Psoas muscle (tissue), 8 donors: ENCODE data around the gene MBLAC2. TPM values are rescaled to one million over a fixed set of nuclear protein-coding genes. Genes with fewer than 3 reads are reported as not detected.

ENCODE experiments used
- ATAC-seq, 4 donors: fragments of 200-7000 bp; cut with Tn5 transposase; one replicate each; pipeline ENCODE4 v1.9.1; 2020; ENCODE audit warnings: moderate library complexity in 3 of 4, mild to moderate bottlenecking in 2 of 4
- DNase-seq, 2 donors: peaks; one replicate each; pipeline ENCODE4 v3.0.0-alpha.2; 2020
- H3K27ac ChIP-seq: fragments of 200-600 bp; one replicate; pipeline ENCODE4 v1.8.0; 2022
- H3K27me3 ChIP-seq, 3 donors: fragments of 200-600 bp in 1 of 3; one replicate each; pipeline versions ENCODE4 v1.6.1 to v1.8.0; 2013 to 2022; ENCODE audit warnings: low read length in 2 of 3, mild to moderate bottlenecking in 2 of 3, moderate library complexity in 1 of 3; ENCODE audit not compliant: insufficient read depth in 3 of 3
- H3K36me3 ChIP-seq, 2 donors: fragments of 200-600 bp in 1 of 2; one replicate each; pipeline versions ENCODE4 v1.6.1 to v1.8.0; 2013 to 2022; ENCODE audit warnings: low read depth in 1 of 2, mild to moderate bottlenecking in 1 of 2, moderate library complexity in 1 of 2; ENCODE audit not compliant: insufficient read depth in 1 of 2
- H3K4me1 ChIP-seq: fragments of 200-600 bp; one replicate; pipeline ENCODE4 v1.8.0; 2022
- H3K4me3 ChIP-seq: fragments of 200-600 bp; one replicate; pipeline ENCODE4 v1.8.0; 2022; ENCODE audit warnings: mild to moderate bottlenecking
- H3K9me3 ChIP-seq: fragments of 200-600 bp; one replicate; pipeline ENCODE4 v1.8.0; 2022
- WGBS, 3 donors: extraction: QIAGEN DNeasy Blood & Tissue Kit; methylation state at CpG; one replicate each; pipeline versions ENCODE4 v1.1.6 to v1.1.7; 2013; 5-methylcytosine and 5-hydroxymethylcytosine counted together
- intact Hi-C, 2 donors: fragments of 100-400 bp; cut with DNase I; formaldehyde crosslinking; loops; one replicate each; pipeline versions ENCODE4 v1.11.0 to v1.14.2; 2022
- polyA plus RNA-seq, 3 donors: library from polyadenylated mRNA; stranded (reverse); fragments of 200-250 nt; gene quantifications; one replicate each; pipeline ENCODE4 v1.2.3, GENCODE V29; 2013
- total RNA-seq, 4 donors: library from RNA; stranded (reverse); fragmentation: NEBNext Ultra II Directional in 2 of 4; extraction: Animal tissue kit (Norgen Biotek cat#: 25700) in 2 of 4; gene quantifications; one replicate each; pipeline versions ENCODE4 v1.2.1 to v1.2.4, GENCODE V29; 2021 to 2023
- TF ChIP-seq, protein P1 (sequence below): fragments of 200-600 bp; IDR thresholded peaks from one replicate; pipeline ENCODE4 v1.8.0; 2022; ENCODE audit warnings: antibody characterized with exemption
- donor health status: healthy with polysubstance abuse.
- donor health status: DM: no; HTN: no; CAD: no; lungs with moderate emphysema.
- donor health status: Bipolar disorder and iron deficiency.
- donor health status: healthy.
- donor health status: DM: yes; HTN: yes; CAD: no.
- donor health status: DM: no; HTN: no; CAD: no.
- donor health status: DM: no; HTN: no; CAD: no.
- donor health status: DM: yes; HTN: yes; CAD: no.

Gene MBLAC2
- total and polyA plus RNA-seq, 7 donors = 1.2 to 4.1 (median 2.5) TPM

DNA sequence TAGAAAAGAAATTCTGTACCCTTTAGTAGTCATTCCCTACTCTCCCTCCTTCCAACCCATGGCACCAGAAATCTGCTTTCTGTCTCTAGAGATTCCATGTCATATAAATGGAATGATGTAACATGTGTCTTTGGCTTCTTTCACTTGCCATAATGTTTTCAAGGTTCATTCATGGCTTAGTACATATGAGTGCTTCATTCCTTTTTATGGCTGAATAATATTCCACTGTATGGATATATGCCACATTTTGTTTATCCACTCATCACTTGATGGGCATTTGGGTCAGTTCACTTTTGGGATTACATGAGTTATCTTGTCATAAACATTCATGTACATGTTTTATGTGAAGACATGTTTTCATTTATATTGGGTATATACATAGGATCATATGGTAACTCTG lies 19.5 kb upstream of the MBLAC2 start:
- intact Hi-C loops = no loop called here
- Histone ChIP-seq H3K9me3 (peaks cover 5% of the 10 kb centered on the region), H3K27me3 (no peaks in the 10 kb centered on the region), H3K36me3 (no peaks in the 10 kb centered on the region), H3K4me1 (no peaks in the 10 kb centered on the region), H3K4me3 (no peak overlapping the region), H3K27ac (no peak overlapping the region)
- TF ChIP-seq, protein P1, sequence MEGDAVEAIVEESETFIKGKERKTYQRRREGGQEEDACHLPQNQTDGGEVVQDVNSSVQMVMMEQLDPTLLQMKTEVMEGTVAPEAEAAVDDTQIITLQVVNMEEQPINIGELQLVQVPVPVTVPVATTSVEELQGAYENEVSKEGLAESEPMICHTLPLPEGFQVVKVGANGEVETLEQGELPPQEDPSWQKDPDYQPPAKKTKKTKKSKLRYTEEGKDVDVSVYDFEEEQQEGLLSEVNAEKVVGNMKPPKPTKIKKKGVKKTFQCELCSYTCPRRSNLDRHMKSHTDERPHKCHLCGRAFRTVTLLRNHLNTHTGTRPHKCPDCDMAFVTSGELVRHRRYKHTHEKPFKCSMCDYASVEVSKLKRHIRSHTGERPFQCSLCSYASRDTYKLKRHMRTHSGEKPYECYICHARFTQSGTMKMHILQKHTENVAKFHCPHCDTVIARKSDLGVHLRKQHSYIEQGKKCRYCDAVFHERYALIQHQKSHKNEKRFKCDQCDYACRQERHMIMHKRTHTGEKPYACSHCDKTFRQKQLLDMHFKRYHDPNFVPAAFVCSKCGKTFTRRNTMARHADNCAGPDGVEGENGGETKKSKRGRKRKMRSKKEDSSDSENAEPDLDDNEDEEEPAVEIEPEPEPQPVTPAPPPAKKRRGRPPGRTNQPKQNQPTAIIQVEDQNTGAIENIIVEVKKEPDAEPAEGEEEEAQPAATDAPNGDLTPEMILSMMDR = no peak
- ATAC-seq (no peak), DNase-seq (no peak)

DNA sequence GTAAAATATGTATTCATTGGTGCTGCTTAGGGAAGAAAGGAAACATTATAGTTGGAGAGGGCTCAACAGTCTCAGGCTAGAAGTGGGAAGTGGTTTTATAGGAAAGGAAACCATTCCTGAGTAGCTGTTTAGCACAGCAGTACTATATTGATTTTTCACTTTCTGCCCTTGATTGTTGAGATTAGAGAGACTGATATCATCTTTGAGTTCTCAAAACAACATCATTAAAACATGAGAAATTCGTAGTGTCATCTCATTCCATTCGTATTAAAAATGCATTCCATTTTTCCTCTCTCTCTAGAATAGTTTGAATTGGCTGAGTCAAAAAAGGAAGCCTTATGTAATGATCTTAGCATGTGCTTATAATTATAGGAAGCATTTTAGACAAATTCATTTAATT lies 14.2 kb upstream of the MBLAC2 start:
- no peaks in the 10 kb centered on the region for H3K9me3 ChIP-seq
- intact Hi-C loops = no loop called here
- TF ChIP-seq, protein P1 = no peak
- no peaks in the 10 kb centered on the region for H3K36me3 ChIP-seq
- no peak overlapping the region for H3K27ac ChIP-seq
- H3K4me3 ChIP-seq = no peak overlapping the region
- DNase-seq (no peak), ATAC-seq (no peak)
- H3K27me3 ChIP-seq = no peaks in the 10 kb centered on the region
- no peaks in the 10 kb centered on the region for H3K4me1 ChIP-seq
- 56 to 60% (median 58%) methylated on average over 2 of the region's 2 CpGs for WGBS, 3 donors

DNA sequence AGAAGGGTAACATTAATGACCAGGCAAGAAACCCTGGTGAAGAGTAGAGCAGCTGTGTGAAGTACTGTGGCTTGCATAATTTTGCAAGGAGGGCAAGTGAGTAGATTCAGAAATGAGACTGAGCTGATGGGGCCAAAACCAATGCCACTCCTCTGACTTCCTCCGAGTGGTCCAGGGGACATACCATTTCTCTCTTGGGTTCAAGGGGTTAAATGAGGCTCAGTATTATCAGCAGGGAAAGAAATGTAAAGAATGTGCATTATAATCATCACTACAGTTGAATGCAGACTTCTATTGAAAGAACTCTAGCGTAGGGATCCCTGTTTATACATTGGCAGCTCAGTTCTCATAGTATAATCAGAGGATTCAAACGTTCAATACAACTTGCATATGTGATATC lies 10.0 kb upstream of the MBLAC2 start:
- TF ChIP-seq, protein P1 = no peak
- no peak for ATAC-seq
- intact Hi-C loops = no loop called here
- Histone ChIP-seq H3K9me3 (no peaks in the 10 kb centered on the region), H3K4me3 (no peak overlapping the region), H3K27me3 (no peaks in the 10 kb centered on the region), H3K27ac (no peak overlapping the region), H3K36me3 (no peaks in the 10 kb centered on the region), H3K4me1 (no peaks in the 10 kb centered on the region)
- 72 to 83% (median 74%) methylated on average over 3 of the region's 3 CpGs for WGBS, 3 donors
- no peak for DNase-seq

DNA sequence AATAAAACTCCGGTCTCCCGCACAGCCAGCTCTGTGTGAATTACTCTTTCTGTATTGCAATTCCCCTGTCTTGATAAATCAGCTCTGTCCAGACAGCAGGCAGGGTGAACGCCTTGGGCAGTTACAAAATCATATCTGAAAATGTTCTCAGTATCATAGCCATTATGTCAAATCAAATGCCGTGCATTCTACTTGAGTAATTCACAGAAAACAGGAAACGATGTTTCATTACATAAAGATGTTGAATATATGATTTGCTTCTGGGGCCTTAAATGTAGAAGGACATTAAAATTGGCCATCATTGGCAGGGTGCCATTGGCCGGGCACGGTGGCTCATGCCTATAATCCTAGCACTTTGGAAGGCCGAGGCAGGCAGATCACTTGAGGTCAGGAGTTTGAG lies 8.6 kb upstream of the MBLAC2 start:
- Histone ChIP-seq H3K4me1 (no peaks in the 10 kb centered on the region), H3K4me3 (no peak overlapping the region), H3K27ac (no peak overlapping the region), H3K36me3 (no peaks in the 10 kb centered on the region), H3K27me3 (no peaks in the 10 kb centered on the region), H3K9me3 (no peaks in the 10 kb centered on the region)
- TF ChIP-seq, protein P1 = no peak
- WGBS, 3 donors = 75 to 82% (median 78%) methylated on average over 8 of the region's 8 CpGs
- DNase-seq (no peak), ATAC-seq (no peak)
- intact Hi-C loops = no loop called here

DNA sequence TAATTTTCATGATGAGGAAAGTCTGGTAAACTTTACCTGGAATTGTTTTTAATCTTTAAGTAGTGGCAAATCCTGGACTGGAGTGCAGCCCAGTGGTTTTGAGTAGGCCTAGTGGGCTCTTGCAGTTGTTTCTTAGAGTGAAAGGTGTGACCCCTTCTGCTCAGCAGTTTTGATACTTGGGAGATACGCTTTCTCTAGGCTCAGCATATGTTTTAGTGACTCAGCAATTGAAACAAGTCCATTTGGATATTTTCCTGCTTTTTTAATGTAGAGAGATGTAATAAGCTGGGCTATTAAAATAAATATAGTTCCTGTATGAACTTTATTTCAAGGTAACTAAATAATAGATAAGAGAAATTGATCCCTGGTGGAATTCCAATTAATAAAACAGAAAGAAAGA lies 6.1 kb upstream of the MBLAC2 start:
- no peak for DNase-seq
- TF ChIP-seq, protein P1 = no peak
- H3K36me3 ChIP-seq = no peaks in the 10 kb centered on the region
- no peaks in the 10 kb centered on the region for H3K27me3 ChIP-seq
- no peaks in the 10 kb centered on the region for H3K4me1 ChIP-seq
- ATAC-seq = no peak
- 88 to 97% (median 93%) methylated on average over 1 of the region's 1 CpG for WGBS, 3 donors
- no peaks in the 10 kb centered on the region for H3K9me3 ChIP-seq
- H3K27ac ChIP-seq = no peak overlapping the region
- intact Hi-C loops = no loop called here
- no peak overlapping the region for H3K4me3 ChIP-seq
